GM23338 (cell line): ENCODE data around the gene CBX5.

Experiments
- CREB1 ChIP-seq: fragments of 250-450 bp; sonication (Bioruptor Pico); IDR thresholded peaks from 2 replicates; pipeline ENCODE4 v1.5.0; 2020; ENCODE audit warnings: low read depth, mild to moderate bottlenecking, moderate library complexity
- EZH2 ChIP-seq: fragments of 200-600 bp; sonication (generic); IDR thresholded peaks from one replicate; pipeline ENCODE4 v1.8.0; 2017; ENCODE audit warnings: antibody characterized with exemption, mild to moderate bottlenecking, low read depth; ENCODE audit not compliant: unreplicated experiment
- EZH2phosphoT487 ChIP-seq: fragments of 200-600 bp; sonication (generic); IDR thresholded peaks from one replicate; pipeline ENCODE4 v1.8.1; 2018; ENCODE audit warnings: antibody characterized with exemption; ENCODE audit not compliant: unreplicated experiment
- REST ChIP-seq: IDR thresholded peaks from one replicate; pipeline ENCODE4 v1.6.1; 2018; ENCODE audit warnings: antibody characterized with exemption; ENCODE audit not compliant: unreplicated experiment
- TF ChIP-seq, protein P1 (sequence below), 2 experiments: fragments of 200-600 bp in 1 of 2; sonication (generic) in 1 of 2; conservative IDR thresholded peaks; 2 replicates each; pipeline versions ENCODE4 v1.5.1 to v1.6.1; 2016 to 2017; ENCODE audit warnings: antibody characterized with exemption in 2 of 2, low read depth in 2 of 2, mild to moderate bottlenecking in 2 of 2, moderate library complexity in 1 of 2
- TF ChIP-seq, protein P2 (sequence below): IDR thresholded peaks from 2 replicates; pipeline ENCODE4 v1.6.1; 2016; ENCODE audit warnings: antibody characterized with exemption

- no peak for TF ChIP-seq CREB1 (CRISPR knock-in tag)
- no peak for TF ChIP-seq EZH2
- TF ChIP-seq, protein P1, sequence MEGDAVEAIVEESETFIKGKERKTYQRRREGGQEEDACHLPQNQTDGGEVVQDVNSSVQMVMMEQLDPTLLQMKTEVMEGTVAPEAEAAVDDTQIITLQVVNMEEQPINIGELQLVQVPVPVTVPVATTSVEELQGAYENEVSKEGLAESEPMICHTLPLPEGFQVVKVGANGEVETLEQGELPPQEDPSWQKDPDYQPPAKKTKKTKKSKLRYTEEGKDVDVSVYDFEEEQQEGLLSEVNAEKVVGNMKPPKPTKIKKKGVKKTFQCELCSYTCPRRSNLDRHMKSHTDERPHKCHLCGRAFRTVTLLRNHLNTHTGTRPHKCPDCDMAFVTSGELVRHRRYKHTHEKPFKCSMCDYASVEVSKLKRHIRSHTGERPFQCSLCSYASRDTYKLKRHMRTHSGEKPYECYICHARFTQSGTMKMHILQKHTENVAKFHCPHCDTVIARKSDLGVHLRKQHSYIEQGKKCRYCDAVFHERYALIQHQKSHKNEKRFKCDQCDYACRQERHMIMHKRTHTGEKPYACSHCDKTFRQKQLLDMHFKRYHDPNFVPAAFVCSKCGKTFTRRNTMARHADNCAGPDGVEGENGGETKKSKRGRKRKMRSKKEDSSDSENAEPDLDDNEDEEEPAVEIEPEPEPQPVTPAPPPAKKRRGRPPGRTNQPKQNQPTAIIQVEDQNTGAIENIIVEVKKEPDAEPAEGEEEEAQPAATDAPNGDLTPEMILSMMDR (conservative IDR thresholded peaks at IDR 0.05; ENCODE audit: low read depth in 2 of 2), result no peak
- TF ChIP-seq EZH2phosphoT487, result no peak
- TF ChIP-seq REST, result no peak
- TF ChIP-seq, protein P2, sequence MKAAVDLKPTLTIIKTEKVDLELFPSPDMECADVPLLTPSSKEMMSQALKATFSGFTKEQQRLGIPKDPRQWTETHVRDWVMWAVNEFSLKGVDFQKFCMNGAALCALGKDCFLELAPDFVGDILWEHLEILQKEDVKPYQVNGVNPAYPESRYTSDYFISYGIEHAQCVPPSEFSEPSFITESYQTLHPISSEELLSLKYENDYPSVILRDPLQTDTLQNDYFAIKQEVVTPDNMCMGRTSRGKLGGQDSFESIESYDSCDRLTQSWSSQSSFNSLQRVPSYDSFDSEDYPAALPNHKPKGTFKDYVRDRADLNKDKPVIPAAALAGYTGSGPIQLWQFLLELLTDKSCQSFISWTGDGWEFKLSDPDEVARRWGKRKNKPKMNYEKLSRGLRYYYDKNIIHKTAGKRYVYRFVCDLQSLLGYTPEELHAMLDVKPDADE, result no peak
These were observed 97.8 kb downstream of the CBX5 start for GRCh38 chr12:54182086-54182485.
